Activated CD8-positive, alpha-beta T cell treated with anti-CD3 and anti-CD28 coated beads for 36 hours (primary cell): ENCODE measurements around the gene KPRP. TPM values are rescaled to one million over a fixed set of nuclear protein-coding genes. Genes with fewer than 3 reads are reported as not detected.

Source experiments
- ATAC-seq: fragments of 200-7000 bp; cut with Tn5 transposase; one replicate; pipeline ENCODE4 v1.10.0; 2021; ENCODE audit warnings: mild to moderate bottlenecking, moderate library complexity
- CTCF ChIA-PET: fragments of 350-600 bp; sonication (Branson Sonifier 250); formaldehyde crosslinking; loops from one replicate; lab custom pipeline; 2021; ENCODE audit warnings: antibody characterized with exemption; lab: Charles Lee
- POLR2A ChIA-PET: fragments of 350-600 bp; sonication (Branson Sonifier 250); formaldehyde crosslinking; loops from one replicate; lab custom pipeline; 2021; ENCODE audit warnings: antibody characterized with exemption; lab: Charles Lee
- DNase-seq: peaks from one replicate; pipeline ENCODE4 v3.0.0-alpha.2; 2020
- H3K27ac Mint-ChIP-seq: one replicate; pipeline ENCODE4 v1.8.0; 2021; ENCODE audit warnings: mild to moderate bottlenecking, mixed read lengths
- H3K27me3 Mint-ChIP-seq: one replicate; pipeline ENCODE4 v1.8.0; 2021; ENCODE audit warnings: mixed read lengths
- H3K36me3 Mint-ChIP-seq: one replicate; pipeline ENCODE4 v1.8.0; 2021; ENCODE audit warnings: low read depth, mixed read lengths
- H3K4me1 Mint-ChIP-seq: one replicate; pipeline ENCODE4 v1.8.0; 2021; ENCODE audit warnings: low read depth, mixed read lengths
- H3K4me3 Mint-ChIP-seq: one replicate; pipeline ENCODE4 v1.8.0; 2021; ENCODE audit warnings: mild to moderate bottlenecking, moderate library complexity, mixed read lengths
- H3K9me3 Mint-ChIP-seq: one replicate; pipeline ENCODE4 v1.8.0; 2021; ENCODE audit warnings: mixed read lengths
- CTCF ChIP-seq: fragments of 200-600 bp; IDR thresholded peaks from one replicate; pipeline ENCODE4 v1.8.0; 2022; ENCODE audit warnings: antibody characterized with exemption, mild to moderate bottlenecking
- intact Hi-C: fragments of 100-400 bp; cut with micrococcal nuclease; formaldehyde crosslinking; loops from one replicate; pipeline ENCODE4 v1.10.0; 2022
- total RNA-seq, 2 experiments: library from RNA; stranded (reverse); gene quantifications; one replicate each; pipeline ENCODE4 v1.2.3, GENCODE V29; 2021

The KPRP gene
- total RNA-seq, 2 experiments from 2014 or later: not detected

- DNase-seq: no peak
- no peaks in the 10 kb centered on the region for H3K9me3 Mint-ChIP-seq
- ChIA-PET CTCF (no interaction called here), POLR2A (no interaction called here)
- H3K36me3 Mint-ChIP-seq: no peaks in the 10 kb centered on the region
- intact Hi-C loops: no loop called here
- H3K27me3 Mint-ChIP-seq: peaks cover 19% of the 10 kb centered on the region
- H3K4me3 Mint-ChIP-seq: no peak overlapping the region
- H3K27ac Mint-ChIP-seq: no peak overlapping the region
- no peak for TF ChIP-seq CTCF
- no peaks in the 10 kb centered on the region for H3K4me1 Mint-ChIP-seq
- no peak for ATAC-seq
These were observed 11.9 kb upstream of the KPRP start for GRCh38 chr1:152745765-152746444.

- Mint-ChIP-seq H3K4me3 (no peak overlapping the region), H3K36me3 (no peaks in the 10 kb centered on the region), H3K27ac (no peak overlapping the region), H3K9me3 (no peaks in the 10 kb centered on the region), H3K27me3 (peaks cover 18% of the 10 kb centered on the region), H3K4me1 (peaks cover 2% of the 10 kb centered on the region)
- intact Hi-C loops: no loop called here
- no peak for TF ChIP-seq CTCF
- ATAC-seq (no peak), DNase-seq (no peak)
- ChIA-PET CTCF (no interaction called here), POLR2A (no interaction called here)
These were observed 10.0 kb upstream of the KPRP start for GRCh38 chr1:152747831-152748230.

- Mint-ChIP-seq H3K9me3 (no peaks in the 10 kb centered on the region), H3K36me3 (no peaks in the 10 kb centered on the region), H3K4me3 (no peak overlapping the region), H3K27me3 (peaks cover 18% of the 10 kb centered on the region), H3K27ac (no peak overlapping the region), H3K4me1 (peaks cover 2% of the 10 kb centered on the region)
- intact Hi-C loops: no loop called here
- CTCF ChIA-PET: no interaction called here
- DNase-seq (no peak), ATAC-seq (peak; percentile 71)
- POLR2A ChIA-PET: no interaction called here
- TF ChIP-seq CTCF: no peak
These were observed 5.6 kb upstream of the KPRP start for GRCh38 chr1:152752225-152752624.

GRCh38 chr1:152753586-152753985, 4.2 kb upstream of the KPRP start:
- ATAC-seq (no peak), DNase-seq (no peak)
- POLR2A ChIA-PET: no interaction called here
- no peak for TF ChIP-seq CTCF
- Mint-ChIP-seq H3K9me3 (no peaks in the 10 kb centered on the region), H3K27me3 (peaks cover 22% of the 10 kb centered on the region), H3K4me1 (peaks cover 2% of the 10 kb centered on the region), H3K27ac (no peak overlapping the region), H3K36me3 (no peaks in the 10 kb centered on the region), H3K4me3 (no peak overlapping the region)
- intact Hi-C loops: no loop called here
- CTCF ChIA-PET: no interaction called here

GRCh38 chr1:152756872-152757271, 953 bp upstream of the KPRP start:
- POLR2A ChIA-PET: no interaction called here
- CTCF ChIA-PET: no interaction called here
- peaks cover 24% of the 10 kb centered on the region for H3K27me3 Mint-ChIP-seq
- no peaks in the 10 kb centered on the region for H3K9me3 Mint-ChIP-seq
- H3K4me1 Mint-ChIP-seq: peaks cover 2% of the 10 kb centered on the region
- H3K4me3 Mint-ChIP-seq: no peak overlapping the region
- no peak overlapping the region for H3K27ac Mint-ChIP-seq
- intact Hi-C loops: no loop called here
- TF ChIP-seq CTCF: no peak
- ATAC-seq (no peak), DNase-seq (no peak)
- H3K36me3 Mint-ChIP-seq: no peaks in the 10 kb centered on the region
